SW 1271 (cell line): ENCODE results near the gene HGF.

Source experiments
- DNase-seq, 2 experiments: peaks; one replicate each; lab custom pipeline; 2025; lab: John Stamatoyannopoulos, UW

The HGF gene

DNA sequence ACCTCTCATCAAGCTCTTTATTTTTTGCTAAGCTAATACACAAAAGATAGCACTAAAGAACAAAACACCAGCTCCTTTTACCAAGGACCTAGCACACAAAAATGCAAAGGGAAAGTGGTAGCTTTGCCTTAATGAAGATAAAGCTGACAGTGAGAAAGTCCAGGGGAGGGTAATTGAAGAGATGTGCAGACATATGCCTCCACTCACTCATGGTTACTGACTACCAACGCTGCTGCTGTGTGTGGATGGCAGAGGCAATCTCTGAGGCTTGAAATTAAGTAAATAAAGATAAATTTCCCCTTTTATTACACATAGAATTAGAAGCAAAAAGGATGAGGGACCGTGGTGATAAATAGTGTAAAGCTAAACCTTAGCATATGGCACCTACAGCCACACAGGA, 87.0 kb downstream of the HGF start:
- no peak for DNase-seq

DNA sequence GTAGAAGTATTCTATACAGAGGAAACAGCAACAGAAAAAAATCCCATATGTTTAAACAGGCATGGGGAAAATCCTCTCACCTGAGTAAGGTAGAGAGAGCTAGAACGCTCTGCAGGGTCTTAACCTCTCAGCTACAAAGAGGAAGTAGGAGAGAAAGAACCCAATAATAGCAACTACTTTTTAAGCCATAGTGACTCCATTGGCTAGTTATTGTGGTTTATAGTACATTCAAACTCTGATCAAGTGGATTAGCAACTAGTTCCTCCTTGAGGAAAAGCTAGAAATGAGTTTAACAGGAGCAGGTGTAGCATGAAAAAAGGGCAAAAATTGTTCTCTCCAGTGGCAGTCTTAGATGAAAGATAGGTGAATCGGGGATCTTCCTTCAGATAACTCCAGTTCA, 89.7 kb downstream of the HGF start:
- DNase-seq = no peak

DNA sequence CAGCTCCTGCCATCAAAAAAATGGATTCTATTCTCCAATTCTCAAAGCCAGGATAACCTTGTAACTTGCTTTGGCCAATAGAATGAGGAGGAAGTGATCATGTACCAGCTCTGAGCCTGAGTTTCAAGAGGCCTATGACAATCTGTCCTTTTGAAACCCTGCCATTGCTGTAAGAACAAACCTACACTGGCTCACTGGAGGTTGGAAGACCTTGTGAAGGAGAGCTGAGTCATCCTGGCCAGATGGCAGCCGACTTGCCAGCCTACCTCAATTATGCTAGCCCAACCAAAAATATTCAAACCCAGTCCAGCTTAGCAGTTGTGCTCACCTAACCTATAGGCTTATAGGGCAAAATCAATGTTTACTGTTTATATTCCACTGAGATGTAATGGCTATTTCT, 93.0 kb downstream of the HGF start:
- DNase-seq = no peak

DNA sequence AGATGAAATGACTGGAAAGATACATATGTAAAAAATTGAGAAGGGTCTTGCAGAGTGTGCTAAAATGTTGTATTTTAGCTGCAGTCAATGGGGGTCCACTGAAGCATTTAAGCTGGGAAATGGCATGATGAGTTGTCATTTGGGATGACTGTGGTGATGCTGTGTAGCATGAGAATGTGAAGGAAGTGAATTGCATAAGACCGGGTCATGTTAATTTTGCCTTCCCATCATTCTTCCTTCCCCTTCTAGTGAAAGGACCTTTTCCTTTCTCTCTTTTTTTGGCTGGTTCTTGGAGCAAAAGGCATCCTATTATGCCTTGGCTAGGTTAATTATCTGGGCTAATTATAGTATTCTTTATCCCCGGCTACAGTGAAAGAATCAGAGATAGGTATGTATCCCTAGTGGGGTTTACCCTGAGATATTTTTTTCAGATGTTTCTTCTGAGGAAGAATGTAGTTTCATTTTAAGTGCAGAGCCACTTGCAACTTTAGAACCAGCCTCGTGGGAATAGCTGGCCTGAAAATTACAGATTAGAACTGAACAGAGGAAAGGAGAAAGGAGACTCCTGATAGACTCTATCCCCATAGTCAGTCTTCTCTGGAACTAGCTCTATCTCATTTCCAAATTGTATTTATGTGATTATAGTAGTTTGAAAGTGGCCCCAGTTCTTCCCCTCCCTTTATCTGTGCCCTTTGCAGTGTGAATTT, 93.6 kb downstream of the HGF start:
- DNase-seq = no peak

DNA sequence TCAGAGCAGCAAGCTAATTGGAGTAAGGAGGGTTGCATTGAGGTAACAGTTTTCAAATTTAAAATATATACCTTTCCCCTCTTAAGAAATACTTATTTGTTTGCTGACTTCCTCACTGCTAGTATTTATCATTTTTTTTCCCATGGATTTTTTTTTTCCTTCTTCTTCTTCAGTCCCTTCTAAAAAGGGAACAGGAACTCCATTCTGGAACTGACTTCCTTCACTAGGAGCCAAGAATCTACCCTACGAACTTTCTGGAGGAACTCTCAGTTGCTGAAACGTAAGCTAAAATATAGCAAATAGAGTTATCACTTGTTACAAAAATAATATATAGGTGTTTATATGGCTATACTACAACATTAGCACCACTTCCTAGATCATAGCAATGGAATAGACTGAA, 95.4 kb downstream of the HGF start:
- DNase-seq = no peak

DNA sequence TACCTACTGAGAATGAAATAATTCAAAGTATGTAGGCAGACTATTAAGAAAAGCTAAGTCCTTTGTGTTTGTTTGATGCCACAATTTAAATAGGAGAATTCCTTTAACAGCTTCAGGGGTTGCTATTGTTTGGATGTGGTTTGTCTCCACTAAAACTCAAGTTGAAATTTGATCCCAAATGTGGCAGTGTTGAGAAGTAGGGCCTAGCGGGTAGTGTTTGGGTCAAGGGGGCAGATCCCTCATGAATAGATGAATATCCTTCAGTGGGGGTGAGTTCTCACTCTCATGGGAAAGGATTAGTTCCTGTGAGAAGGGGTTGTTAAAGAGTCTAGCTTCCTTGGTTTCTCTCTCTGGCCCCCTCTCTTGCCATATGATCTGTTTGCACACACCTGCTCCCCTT, 97.0 kb downstream of the HGF start:
- no peak for DNase-seq

DNA sequence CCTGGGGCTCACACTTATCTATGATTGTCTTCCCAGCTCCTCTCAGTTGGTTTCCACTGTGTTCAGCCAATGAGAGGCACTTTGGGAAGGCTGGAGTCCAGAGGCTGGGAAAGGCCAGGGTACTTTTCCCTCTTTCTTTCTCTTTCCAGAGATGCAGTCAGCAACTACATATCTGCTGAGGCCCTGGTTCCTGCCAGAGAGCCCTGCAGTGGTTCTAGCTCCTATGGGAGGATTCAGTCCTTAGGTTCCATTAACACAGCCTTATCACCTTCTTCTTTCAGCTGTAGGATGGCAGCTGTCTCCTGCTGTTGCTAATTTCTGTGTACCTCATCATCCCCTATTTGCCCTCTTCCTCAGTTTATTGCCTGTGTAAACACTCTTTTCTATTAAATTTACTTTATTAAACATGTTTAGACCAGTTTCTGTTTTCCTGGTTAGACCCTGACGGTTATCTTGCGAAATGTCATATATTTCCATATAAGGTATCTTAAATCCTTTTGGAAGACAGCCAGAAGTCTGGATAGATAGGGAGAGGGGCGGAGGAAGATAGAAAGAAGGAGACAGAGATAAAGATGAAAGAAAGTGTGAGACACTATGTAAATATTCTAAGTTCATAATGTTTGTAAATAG, 100.3 kb downstream of the HGF start:
- no peak for DNase-seq

DNA sequence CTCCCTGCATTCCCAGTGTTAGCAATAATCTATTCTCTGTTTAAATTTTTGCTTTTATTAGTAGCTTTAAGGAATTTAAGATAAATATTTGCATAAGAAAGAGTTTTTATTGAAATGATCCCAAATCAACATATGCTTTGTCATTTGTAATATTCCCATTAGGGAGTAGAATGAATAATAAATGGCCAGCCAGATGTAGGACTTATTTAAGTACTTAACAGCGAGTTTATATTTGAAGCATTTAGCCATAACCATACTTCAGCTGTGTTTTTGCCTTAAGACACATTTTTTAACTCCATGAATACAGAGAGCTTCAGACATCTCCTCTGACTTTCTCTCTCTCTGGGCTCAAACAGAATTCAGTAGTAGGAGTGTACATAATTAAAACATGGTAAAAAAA, 103.6 kb downstream of the HGF start:
- no peak for DNase-seq

DNA sequence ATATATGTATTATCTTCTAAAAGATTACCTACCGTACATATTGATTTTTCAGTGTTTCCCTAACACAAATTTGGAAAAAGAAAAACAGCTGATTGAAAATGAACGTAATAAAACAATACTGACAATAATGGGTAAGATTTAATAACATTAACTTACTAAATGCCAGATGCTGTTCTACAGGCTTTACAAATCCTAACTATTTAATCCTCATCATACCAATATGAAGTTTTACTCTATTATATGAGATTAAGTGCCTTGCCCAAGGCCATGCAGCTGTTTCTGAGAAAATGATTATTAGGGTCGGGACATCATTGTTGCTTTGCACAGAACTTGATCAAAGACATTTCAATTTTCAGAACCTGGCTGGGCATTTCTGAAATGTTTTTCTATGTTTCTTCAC, 104.6 kb downstream of the HGF start:
- DNase-seq = no peak

DNA sequence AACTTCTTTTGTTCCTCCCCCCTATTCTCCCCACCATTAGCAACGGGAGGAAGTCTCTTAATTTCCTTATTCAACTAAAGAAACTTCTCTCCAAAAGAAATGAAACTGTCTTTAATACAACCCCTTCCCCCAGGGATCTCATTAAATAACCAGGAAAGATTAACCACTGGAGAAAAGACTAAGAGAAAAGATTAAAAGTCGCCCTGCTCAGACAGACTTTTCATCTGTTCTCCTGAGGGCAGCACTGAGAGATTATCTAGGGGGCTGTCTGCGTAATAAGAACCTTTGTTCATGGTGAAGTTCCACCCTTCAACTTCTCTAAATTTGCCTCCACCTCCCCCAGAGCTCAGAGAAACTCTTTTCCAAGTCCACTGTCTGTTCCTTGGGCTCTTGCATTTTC, 105.5 kb downstream of the HGF start:
- no peak for DNase-seq

DNA sequence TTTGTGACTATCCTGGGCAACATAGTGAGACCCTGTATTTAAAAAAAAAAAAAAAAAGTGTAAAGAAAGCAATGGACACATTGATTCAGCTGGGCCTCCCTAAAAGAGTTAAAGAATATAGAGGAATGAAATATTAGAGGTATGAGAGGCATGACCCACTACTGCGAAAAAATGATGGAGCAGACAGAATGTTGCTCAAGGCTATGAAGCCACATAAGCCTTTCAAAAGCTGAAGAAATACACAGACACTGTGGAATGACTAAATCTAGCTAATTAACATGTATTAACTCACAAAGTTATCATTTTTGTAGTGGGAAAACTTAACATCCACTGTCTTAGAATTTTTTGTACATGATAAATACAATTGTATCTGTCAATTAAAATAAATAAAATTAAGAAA, 107.3 kb downstream of the HGF start:
- no peak for DNase-seq

DNA sequence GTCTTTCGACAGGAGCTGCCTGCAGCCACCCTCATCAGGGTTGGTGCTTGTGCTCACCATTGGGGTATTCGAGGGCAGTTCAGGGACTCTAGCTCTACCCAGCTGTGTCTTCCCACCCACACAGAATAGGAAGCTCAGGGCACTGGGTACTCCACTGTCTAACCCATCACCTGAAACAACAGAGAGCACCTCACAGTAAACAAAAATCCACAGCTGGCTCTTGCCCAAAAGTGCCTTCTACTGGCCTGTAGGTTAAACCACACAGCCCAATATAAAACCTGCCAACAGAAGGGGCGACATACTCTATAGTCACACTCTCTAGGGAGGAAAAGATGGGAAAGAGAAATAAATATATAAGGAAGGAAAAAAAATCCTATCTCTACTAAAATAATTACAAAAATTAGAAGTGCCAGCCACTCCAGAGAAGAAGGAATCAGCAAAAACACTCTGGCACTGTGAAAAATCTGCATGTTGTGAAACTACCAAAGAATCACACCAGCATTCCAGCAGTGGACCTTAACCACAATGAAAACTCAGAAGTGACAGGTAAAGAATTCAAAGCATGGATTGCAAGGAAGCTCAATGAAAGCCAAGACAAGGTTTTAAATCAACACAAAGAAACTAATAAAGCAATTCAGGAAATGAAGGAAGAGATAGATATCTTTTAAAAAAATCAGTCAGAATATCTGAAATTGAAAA, 110.0 kb downstream of the HGF start:
- DNase-seq = no peak

DNA sequence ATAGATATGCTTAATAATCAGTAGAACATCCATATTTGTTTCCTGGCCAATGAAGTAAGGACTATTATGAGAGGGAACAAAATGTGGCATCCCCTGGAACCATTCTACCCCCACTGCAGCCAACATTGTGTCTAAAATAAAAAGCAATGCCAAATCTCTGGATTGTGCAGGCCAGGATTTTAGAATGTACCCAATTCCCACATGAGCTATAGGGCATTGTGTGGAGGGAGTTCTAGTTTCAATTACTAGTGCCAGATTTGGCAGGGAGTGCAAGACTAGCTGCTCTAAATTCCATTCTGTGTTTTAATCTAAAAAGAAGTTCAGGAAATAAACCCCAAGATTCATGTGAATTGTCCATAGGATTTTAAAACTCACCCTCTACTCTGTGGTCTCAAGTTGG, 112.3 kb downstream of the HGF start:
- DNase-seq = no peak

DNA sequence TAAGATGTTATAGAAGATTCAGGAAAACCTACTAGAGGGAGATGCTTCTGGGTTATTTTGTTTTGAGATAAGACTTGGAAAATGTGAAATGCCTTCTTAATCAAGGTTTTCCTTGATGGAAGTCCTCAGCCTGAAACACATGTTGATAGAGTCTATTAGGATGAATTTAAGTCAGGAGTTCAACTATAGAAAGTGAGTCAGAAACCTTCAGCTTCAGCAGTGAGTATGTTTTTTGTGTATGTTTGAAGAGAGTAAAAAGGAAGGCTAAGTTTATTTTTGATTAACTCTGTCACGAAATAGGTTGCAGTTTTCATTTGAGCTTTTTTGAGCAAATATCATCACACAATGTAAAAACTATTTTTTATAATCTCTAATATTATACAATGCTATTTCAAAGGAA, 114.6 kb downstream of the HGF start:
- DNase-seq = no peak

DNA sequence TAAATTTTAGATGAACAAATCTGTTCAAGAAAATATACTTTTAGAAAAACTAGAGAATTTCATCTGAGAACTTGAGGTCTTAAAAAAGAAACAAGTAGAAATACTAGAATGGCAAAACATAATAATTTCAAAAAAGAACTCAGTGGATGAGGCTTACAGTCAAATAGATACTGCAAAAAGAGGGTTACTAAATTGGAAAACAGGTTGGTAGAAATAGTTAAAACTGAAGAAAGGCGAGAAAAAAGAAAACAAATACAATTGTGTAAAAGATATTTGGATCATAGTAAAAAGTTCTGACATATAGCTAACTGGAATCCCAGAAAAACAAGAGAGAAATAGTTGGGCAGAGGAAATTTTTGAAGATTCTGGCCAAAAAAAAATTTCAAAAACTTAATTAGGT, 117.6 kb downstream of the HGF start:
- DNase-seq = no peak
